SJCRH30 (cell line): ENCODE measurements around the gene PPP3CA. TPM values are rescaled to one million over a fixed set of nuclear protein-coding genes. Genes with fewer than 3 reads are reported as not detected.

Experiments used
- DNase-seq, 2 experiments: peaks; one replicate each; pipeline ENCODE4 v3.0.0-alpha.2; 2015 to 2020
- H3K27ac ChIP-seq: fragments of 250-450 bp; sonication (Bioruptor Pico); 2 replicates; pipeline ENCODE4 v1.5.1; 2020; ENCODE audit warnings: mild to moderate bottlenecking, moderate library complexity
- H3K27me3 ChIP-seq: fragments of 250-450 bp; sonication (Bioruptor Pico); 2 replicates; pipeline ENCODE4 v1.5.1; 2020; ENCODE audit warnings: mild to moderate bottlenecking, moderate library complexity
- H3K36me3 ChIP-seq: fragments of 250-450 bp; sonication (Bioruptor Pico); 2 replicates; pipeline ENCODE4 v1.5.1; 2020; ENCODE audit warnings: mild to moderate bottlenecking, moderate library complexity
- H3K4me1 ChIP-seq: fragments of 250-450 bp; sonication (Bioruptor Pico); 2 replicates; pipeline ENCODE4 v1.5.1; 2020; ENCODE audit warnings: mild to moderate bottlenecking, moderate library complexity
- H3K4me3 ChIP-seq: fragments of 250-450 bp; sonication (Bioruptor Pico); 2 replicates; pipeline ENCODE4 v1.5.1; 2020; ENCODE audit warnings: mild to moderate bottlenecking, moderate library complexity
- H3K9me3 ChIP-seq: fragments of 250-450 bp; sonication (Bioruptor Pico); replicated peaks from 2 replicates; pipeline ENCODE4 v1.5.1; 2020; ENCODE audit warnings: mild to moderate bottlenecking, moderate library complexity
- total RNA-seq: library from RNA; depleted of rRNA; stranded (reverse); fragments of >200 nt; shearing (Covaris generic); gene quantifications from 2 replicates; pipeline ENCODE4 v1.2.3, GENCODE V29; 2014

PPP3CA gene
- total RNA-seq, 1 experiment from 2014 or later, result 38.4 TPM

DNA sequence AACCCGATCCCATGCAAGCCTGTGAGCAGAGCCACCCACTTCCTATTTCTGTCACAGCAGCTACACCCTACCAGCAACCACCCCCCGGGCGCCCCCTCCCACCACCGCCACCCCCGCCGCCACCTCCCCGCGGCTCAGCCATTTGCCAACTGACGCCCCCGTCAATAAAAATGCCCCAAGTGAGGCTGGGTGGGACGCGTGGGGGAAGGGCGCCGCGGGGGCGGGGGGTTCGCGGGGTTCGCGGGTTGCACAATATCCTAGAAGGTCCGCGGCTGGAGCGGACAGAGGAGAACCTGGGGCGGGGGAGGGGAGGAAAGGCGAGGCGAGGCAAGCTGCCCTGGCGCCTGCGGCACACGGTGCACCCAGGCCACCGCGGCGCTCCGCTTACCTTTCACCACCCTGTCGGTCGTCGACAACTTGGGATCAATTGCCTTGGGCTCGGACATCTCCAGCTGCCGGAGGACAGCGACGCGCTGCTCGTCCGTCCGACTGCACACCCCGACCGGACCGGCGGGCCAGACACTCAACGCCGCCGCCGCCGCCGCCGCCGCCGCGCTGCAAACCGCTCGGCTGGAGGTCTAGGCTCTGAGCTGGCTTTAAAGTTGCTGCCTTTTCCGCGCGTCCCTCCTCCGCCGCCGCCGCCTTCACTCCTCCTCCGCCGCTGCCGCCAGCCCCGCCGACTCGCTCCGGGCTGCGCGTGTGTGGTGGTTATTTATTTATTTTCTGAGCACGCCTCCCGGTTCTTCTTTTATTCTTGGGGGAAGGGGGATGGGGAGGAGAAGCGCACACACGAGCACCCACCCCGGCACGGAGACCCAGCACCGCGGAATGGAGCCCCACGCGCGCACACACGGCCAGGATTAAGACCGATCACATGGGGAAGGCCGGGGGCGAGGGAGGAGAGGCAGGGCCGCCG lies 717 bp downstream of the PPP3CA start:
- 0 out of 2 replicates have a peak, but pooled peaks cover 4% of the 10 kb centered on the region for H3K4me1 ChIP-seq
- H3K4me3 ChIP-seq, result peak overlapping the region; percentile 93
- peak overlapping the region; percentile 86 for H3K27ac ChIP-seq
- no peaks in the 10 kb centered on the region for H3K27me3 ChIP-seq
- H3K36me3 ChIP-seq, result no peaks in the 10 kb centered on the region
- DNase-seq, result peak; percentile 37 to 65
- no peaks in the 10 kb centered on the region for H3K9me3 ChIP-seq

DNA sequence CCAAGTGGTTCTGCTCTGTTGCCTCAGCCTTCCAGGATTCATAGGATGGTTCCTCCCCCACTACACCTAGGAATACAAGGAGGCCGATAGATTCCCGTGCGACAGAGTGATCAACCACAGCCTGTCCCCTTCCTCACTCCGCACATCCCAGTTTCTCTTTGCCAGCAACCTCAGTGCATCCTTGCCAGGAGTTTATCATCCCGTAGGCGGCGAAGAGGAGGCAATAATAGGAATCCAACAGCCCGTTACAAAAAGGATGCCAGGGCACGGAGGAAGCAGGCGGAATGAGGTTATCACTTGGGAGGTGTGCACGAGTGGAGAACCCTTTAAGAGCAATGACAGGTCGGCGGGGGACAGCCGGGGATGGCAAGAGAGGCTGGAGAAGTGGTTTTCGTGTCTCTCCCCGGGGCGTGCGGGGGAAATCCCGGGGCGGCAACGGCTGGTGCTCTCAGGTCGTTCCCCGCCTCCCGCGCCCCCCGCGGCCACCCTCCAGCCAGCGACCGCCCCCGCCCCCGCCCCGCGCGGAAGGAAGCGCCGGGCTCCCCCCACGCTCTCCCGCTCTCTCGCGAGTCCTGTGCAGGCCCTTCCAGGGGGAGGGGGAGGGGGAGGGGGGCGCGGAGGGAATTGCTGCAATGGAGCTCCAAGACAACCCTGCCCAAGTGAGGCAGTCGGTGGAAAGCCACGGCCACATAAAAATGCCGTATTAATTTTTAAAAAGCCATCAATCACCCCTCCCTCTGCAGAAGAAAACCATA lies 1.6 kb downstream of the PPP3CA start:
- peak; percentile 53 to 59 for DNase-seq
- Histone ChIP-seq H3K27me3 (no peaks in the 10 kb centered on the region), H3K36me3 (no peaks in the 10 kb centered on the region), H3K9me3 (no peaks in the 10 kb centered on the region), H3K4me3 (peak overlapping the region; percentile 93), H3K4me1 (0 out of 2 replicates have a peak, but pooled peaks cover 4% of the 10 kb centered on the region), H3K27ac (no peak overlapping the region)

DNA sequence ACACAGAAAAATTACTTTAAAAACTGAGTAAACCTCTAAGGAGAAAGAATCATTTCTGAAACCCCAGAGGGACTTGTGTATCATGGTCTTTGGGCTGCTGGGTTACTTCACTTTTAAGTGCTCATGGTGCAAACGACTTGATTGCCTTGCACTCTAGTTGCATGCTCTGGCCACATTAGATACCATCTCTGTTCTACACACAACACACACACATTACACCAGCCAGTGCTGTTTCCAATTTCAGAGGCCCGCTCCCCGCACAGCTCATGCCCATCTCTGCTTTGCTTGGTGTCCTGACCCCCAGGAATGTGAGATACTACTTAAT lies 2.1 kb downstream of the PPP3CA start:
- H3K36me3 ChIP-seq, result no peaks in the 10 kb centered on the region
- no peak overlapping the region for H3K27ac ChIP-seq
- H3K9me3 ChIP-seq, result no peaks in the 10 kb centered on the region
- H3K4me1 ChIP-seq, result 0 out of 2 replicates have a peak, but pooled peaks cover 4% of the 10 kb centered on the region
- no peak for DNase-seq
- no peaks in the 10 kb centered on the region for H3K27me3 ChIP-seq
- peak overlapping the region; percentile 93 for H3K4me3 ChIP-seq

DNA sequence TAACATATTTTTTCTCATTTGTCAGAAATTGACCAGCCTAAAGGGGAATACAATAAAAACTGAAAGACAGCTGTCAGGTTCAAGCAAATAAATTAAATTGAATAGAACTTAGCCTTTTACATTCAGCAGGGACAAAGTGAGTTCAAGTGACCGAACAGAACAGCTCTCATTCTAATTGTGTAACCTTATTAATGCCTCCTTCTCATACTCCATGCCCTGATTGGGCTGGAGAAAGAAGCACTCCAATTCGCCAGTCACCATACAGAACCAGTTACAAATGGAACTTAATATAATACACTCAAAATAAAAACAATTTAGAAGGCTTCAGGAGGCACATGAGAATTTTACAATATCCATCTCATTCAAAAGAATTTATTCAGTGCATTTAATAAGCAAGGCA lies 8.0 kb downstream of the PPP3CA start:
- no peak overlapping the region for H3K4me3 ChIP-seq
- no peaks in the 10 kb centered on the region for H3K36me3 ChIP-seq
- DNase-seq, result no peak
- H3K27ac ChIP-seq, result no peak overlapping the region
- H3K27me3 ChIP-seq, result no peaks in the 10 kb centered on the region
- H3K9me3 ChIP-seq, result no peaks in the 10 kb centered on the region
- H3K4me1 ChIP-seq, result no peaks in the 10 kb centered on the region

DNA sequence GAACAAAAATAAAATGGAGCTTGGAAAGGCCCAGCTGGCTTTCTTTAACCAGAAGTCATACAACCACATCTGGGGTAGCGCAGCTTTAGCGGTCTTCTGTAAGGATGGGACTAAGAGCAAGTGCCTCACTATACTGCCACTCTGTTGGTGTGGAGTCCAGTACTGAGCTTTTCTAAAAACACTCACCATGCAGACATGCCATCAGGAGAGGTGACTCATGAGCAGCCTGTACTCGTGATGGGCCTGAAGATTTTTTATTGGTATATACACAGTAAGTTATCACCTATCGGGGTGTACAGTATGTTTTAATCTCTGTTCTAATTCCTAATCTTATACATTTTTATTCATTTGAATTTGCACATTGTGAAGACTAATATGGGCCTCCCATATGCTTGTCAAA lies 9.6 kb downstream of the PPP3CA start:
- no peak for DNase-seq
- Histone ChIP-seq H3K27me3 (no peaks in the 10 kb centered on the region), H3K27ac (no peak overlapping the region), H3K4me3 (no peak overlapping the region), H3K36me3 (no peaks in the 10 kb centered on the region), H3K4me1 (no peaks in the 10 kb centered on the region), H3K9me3 (no peaks in the 10 kb centered on the region)

DNA sequence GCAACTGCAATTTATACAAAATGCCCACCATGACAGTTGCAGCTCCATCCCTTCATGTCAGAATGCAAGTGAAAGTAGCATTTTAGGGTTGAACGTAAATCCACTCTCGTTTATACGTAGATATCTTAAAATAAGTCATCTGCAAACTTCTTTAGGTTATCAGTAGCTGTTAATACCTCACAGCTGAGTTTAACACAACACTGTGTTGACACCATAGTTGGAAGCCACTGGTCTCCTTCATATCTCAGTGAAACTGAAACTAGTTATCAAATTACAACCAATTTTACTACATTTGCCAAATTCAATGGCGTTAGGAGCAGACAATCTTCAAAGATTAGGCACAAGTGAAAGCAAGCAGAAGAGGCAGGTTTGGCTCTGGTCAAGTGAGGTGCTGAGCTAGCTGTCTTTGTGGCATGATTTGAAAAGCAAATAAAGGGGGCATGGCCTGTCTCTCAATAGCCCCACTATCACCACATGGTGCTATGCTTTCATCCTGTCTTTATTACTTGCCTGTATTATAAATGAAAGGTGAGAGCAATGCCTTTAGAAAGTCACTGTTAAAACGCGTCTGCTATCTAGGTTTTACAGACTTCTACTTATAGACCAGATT lies 12.3 kb downstream of the PPP3CA start:
- H3K4me3 ChIP-seq, result no peak overlapping the region
- no peaks in the 10 kb centered on the region for H3K36me3 ChIP-seq
- no peak for DNase-seq
- H3K4me1 ChIP-seq, result no peaks in the 10 kb centered on the region
- H3K27me3 ChIP-seq, result no peaks in the 10 kb centered on the region
- H3K27ac ChIP-seq, result no peak overlapping the region
- H3K9me3 ChIP-seq, result no peaks in the 10 kb centered on the region

DNA sequence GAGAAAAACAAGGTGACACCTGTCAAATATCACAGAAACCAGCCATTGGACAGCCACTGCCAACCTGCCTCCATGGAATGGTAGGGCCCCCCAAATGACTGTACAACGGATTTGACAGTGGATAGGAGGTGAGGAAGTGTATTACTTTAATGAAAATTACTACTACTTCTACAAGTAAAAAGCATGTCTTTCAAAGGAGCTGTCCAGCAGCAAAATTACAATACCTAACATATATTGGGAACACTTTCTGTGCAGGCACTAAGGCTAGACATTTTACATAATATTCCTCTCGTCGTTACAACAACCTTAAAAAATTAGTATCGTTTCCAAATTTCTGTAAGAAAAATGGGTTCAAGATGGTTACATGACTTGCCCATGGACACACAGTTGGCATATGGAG lies 14.9 kb downstream of the PPP3CA start:
- H3K4me1 ChIP-seq, result no peaks in the 10 kb centered on the region
- no peaks in the 10 kb centered on the region for H3K9me3 ChIP-seq
- H3K27me3 ChIP-seq, result no peaks in the 10 kb centered on the region
- no peak overlapping the region for H3K27ac ChIP-seq
- H3K36me3 ChIP-seq, result no peaks in the 10 kb centered on the region
- H3K4me3 ChIP-seq, result no peak overlapping the region
- DNase-seq, result no peak

DNA sequence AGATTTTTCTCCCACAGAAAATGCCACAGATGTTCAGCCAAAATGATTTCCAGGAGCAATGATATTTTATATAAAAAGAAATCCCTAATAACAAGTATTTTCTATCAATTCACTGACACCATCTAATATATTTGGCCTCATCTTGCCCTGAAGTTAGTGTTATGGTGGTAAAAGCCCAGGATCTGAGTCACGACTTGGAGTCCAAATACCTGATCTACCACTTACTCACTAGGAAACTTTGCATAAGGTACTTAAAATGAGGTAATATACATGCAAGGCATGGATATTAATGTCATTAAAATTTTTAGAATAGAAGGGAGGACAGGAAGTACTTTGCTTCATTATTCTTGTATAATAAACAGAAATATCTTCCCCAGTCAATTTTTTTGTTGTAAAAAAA lies 16.3 kb downstream of the PPP3CA start:
- Histone ChIP-seq H3K4me3 (no peak overlapping the region), H3K4me1 (no peaks in the 10 kb centered on the region), H3K27me3 (no peaks in the 10 kb centered on the region), H3K9me3 (no peaks in the 10 kb centered on the region), H3K36me3 (no peaks in the 10 kb centered on the region), H3K27ac (no peak overlapping the region)
- no peak for DNase-seq

DNA sequence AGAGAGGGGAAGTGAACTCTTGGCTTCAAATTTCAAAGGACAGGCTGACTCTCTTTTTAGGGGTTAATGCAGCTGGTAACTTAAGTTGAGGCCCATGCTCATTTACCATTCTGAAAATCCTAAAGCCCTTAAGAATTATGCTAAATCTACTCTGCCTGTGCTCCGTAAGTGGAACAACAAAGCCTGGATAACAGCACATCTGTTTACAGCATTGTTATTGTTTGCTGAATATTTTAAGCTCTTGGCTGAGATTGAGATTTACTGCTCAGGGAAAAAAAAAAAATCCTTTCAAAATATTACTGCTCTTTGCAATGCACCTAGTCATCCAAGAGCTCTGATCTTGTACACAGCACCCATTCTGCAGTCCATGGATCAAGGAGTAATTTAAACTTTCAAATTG lies 17.7 kb downstream of the PPP3CA start:
- peak in 1 of 2 experiments; percentile 5 for DNase-seq
- no peak overlapping the region for H3K27ac ChIP-seq
- H3K4me1 ChIP-seq, result no peaks in the 10 kb centered on the region
- no peak overlapping the region for H3K4me3 ChIP-seq
- no peaks in the 10 kb centered on the region for H3K27me3 ChIP-seq
- no peaks in the 10 kb centered on the region for H3K9me3 ChIP-seq
- H3K36me3 ChIP-seq, result 0 out of 2 replicates have a peak, but pooled peaks cover 2% of the 10 kb centered on the region

DNA sequence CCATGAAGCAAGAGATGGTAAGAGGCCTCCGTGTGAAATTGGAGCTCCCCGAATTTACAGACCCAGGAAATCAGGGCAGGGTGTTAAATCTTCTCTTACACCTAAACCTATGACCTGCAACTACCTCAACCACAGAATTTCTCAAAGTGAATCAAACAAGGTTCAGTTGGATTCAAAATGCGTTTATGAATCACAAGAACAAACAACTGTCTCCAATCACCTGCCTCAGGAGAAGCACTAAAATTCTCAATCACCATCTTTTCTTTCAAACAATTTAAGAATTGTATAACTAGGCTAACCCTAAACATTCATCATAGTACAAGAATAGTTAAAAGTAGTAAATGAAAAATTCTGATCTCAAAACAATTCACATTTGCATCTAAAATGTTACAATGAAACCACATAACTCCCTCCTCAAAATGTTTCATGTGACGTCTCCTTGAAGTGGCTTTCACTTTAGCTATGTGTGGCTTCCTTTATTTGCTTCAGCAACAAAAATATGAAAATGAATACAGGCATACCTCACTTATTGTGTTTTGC lies 19.2 kb downstream of the PPP3CA start:
- Histone ChIP-seq H3K9me3 (no peaks in the 10 kb centered on the region), H3K4me1 (no peaks in the 10 kb centered on the region), H3K4me3 (no peak overlapping the region), H3K27me3 (no peaks in the 10 kb centered on the region), H3K36me3 (0 out of 2 replicates have a peak, but pooled peaks cover 2% of the 10 kb centered on the region), H3K27ac (no peak overlapping the region)
- DNase-seq, result no peak

DNA sequence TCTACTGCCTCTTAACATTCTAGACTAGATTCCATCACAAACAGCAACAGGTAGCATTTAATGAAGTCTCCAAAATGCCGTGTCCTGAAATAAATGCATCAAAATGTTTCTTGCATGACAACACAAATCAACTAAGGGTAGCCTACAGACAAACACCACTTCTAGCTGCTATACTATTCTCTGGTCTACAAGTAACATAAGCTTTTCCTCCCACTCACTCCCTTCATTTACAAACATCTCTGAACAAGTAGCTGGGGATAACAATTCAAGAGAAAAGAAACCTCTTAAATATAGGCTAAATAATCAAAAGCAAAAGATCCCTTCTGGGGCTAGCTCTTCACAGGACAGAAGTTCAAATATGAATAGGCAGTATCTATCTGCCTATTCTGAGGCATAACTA lies 20.8 kb downstream of the PPP3CA start:
- Histone ChIP-seq H3K4me3 (no peak overlapping the region), H3K9me3 (no peaks in the 10 kb centered on the region), H3K27me3 (no peaks in the 10 kb centered on the region), H3K27ac (no peak overlapping the region), H3K36me3 (0 out of 2 replicates have a peak, but pooled peaks cover 2% of the 10 kb centered on the region), H3K4me1 (no peaks in the 10 kb centered on the region)
- no peak for DNase-seq

DNA sequence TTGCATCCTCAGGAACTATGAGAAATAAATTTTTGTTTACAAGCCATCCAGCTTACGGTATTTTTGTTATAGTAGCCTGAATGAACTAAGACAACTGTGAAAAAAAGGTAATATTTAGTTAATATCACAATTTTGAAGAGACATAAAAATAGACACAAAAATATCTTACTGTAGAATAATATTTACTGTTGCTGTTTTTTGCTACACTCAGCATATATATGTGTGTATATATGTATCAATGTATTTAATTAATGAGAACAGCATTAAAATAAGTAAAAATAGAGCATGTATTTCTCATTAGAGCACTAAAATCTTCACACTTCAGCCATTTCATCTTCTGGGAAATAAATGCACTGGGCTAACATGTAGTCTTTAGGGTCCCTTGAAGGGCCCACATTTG lies 24.6 kb downstream of the PPP3CA start:
- no peak overlapping the region for H3K4me3 ChIP-seq
- H3K27ac ChIP-seq, result no peak overlapping the region
- H3K36me3 ChIP-seq, result peaks cover 4% of the 10 kb centered on the region; the same call in 1 of the 2 replicates
- H3K4me1 ChIP-seq, result no peaks in the 10 kb centered on the region
- H3K9me3 ChIP-seq, result no peaks in the 10 kb centered on the region
- no peaks in the 10 kb centered on the region for H3K27me3 ChIP-seq
- no peak for DNase-seq

DNA sequence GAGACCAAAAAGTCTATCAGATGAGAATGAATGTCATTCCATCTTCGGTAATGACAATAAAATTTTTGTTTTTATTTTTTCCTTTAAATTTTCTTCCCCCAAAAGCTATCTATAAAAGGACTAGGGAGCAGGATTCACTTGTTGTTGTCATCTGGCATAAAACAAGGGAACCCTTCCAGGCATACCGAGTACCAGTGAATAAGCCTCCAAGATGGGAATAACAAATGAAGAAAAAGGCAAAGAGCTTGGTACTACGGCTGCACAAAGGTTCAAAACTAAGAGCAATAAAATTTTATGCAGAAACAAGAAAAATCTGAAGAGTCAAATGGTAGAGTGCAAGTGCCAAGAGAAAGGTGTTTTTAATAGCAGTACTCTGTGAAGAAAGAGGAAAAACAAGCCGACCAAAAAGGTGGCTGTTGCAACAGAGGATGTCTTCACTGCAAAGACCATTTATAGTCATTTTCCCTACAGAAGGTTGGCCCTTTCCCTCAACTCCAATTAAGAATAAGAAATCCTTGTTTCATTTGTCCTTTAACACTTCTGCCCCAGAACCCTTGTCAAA lies 25.8 kb downstream of the PPP3CA start:
- no peak overlapping the region for H3K27ac ChIP-seq
- peaks cover 4% of the 10 kb centered on the region; the same call in 1 of the 2 replicates for H3K36me3 ChIP-seq
- DNase-seq, result no peak
- no peak overlapping the region for H3K4me3 ChIP-seq
- H3K9me3 ChIP-seq, result no peaks in the 10 kb centered on the region
- H3K4me1 ChIP-seq, result no peaks in the 10 kb centered on the region
- no peaks in the 10 kb centered on the region for H3K27me3 ChIP-seq

DNA sequence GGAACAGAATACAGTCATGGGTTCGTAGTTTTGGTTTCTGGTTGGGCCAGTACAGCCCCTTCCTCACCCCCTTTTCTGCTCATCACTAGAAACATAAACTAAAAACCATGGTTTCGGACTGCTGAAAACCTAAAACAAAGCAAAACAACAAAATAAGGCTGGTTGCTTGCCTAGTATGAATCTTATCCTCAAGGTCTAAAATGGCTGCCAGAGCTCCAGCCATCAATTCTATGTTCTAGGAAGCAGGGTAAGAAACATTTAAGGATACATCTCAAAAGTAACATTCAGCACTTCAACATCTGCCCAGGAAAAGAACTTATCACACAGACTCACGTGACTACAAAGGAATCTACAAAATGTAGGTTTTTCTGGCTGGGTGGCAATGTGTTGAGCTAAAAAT lies 31.5 kb downstream of the PPP3CA start:
- Histone ChIP-seq H3K4me1 (no peaks in the 10 kb centered on the region), H3K9me3 (no peaks in the 10 kb centered on the region; the same call in 1 of the 2 replicates), H3K4me3 (no peak overlapping the region), H3K36me3 (peaks cover 2% of the 10 kb centered on the region; the same call in 1 of the 2 replicates), H3K27ac (no peak overlapping the region), H3K27me3 (no peaks in the 10 kb centered on the region)
- DNase-seq, result no peak
